LNCAP (cell line): Measurements from ENCODE around the gene EGFLAM.

Experiments
- TF ChIP-seq, protein P1 (sequence below): fragments of 450-650 bp; IDR thresholded peaks from 2 replicates; pipeline ENCODE4 v1.5.1; 2017; ENCODE audit warnings: mild to moderate bottlenecking

Gene EGFLAM

DNA sequence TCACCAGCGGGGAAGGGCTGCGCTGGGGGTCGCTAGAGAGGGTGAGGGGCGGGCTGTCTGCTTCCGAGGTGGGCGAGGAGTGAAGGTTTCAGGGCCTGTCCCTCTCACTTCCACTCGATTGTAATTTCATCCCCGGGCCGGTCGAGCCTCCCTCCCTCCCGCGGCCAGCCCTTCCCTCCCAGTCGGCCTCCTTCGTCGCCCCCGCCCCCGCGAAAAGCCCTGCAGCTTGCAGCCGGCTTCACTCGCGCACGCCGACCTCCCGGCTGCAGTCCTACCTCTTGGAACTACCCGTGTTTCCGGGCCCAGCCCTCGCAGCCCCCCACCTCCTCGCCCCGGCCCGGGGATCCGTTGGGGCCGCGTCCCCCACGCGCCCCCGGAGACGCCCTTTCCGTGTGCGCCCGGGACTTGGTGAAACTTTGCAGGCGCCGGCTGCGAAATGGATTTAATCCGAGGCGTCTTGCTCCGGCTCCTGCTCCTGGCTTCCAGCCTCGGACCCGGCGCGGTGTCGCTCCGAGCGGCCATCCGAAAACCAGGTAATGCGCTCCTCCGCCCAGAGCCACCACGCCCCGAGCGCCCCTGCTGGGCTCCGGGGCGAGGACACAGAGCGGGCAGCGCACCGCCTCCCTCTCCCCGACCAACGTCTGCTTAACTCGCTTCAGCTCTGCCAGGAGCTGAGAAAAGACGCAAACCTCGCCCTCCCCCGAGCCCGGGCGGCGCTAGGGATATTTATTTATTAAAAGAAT lies at the start of gene EGFLAM:
Gene EGFLAM (plus strand): TSS at position 241 of the 743 bp plus-strand sequence. CDS start 196 bp downstream, at position 437.
- TF ChIP-seq, protein P1, sequence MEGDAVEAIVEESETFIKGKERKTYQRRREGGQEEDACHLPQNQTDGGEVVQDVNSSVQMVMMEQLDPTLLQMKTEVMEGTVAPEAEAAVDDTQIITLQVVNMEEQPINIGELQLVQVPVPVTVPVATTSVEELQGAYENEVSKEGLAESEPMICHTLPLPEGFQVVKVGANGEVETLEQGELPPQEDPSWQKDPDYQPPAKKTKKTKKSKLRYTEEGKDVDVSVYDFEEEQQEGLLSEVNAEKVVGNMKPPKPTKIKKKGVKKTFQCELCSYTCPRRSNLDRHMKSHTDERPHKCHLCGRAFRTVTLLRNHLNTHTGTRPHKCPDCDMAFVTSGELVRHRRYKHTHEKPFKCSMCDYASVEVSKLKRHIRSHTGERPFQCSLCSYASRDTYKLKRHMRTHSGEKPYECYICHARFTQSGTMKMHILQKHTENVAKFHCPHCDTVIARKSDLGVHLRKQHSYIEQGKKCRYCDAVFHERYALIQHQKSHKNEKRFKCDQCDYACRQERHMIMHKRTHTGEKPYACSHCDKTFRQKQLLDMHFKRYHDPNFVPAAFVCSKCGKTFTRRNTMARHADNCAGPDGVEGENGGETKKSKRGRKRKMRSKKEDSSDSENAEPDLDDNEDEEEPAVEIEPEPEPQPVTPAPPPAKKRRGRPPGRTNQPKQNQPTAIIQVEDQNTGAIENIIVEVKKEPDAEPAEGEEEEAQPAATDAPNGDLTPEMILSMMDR, result peak; percentile 43

GRCh38 chr5:38208782-38209378 lies 49.5 kb upstream of the EGFLAM start:
- TF ChIP-seq, protein P1, result peak; percentile 67

DNA sequence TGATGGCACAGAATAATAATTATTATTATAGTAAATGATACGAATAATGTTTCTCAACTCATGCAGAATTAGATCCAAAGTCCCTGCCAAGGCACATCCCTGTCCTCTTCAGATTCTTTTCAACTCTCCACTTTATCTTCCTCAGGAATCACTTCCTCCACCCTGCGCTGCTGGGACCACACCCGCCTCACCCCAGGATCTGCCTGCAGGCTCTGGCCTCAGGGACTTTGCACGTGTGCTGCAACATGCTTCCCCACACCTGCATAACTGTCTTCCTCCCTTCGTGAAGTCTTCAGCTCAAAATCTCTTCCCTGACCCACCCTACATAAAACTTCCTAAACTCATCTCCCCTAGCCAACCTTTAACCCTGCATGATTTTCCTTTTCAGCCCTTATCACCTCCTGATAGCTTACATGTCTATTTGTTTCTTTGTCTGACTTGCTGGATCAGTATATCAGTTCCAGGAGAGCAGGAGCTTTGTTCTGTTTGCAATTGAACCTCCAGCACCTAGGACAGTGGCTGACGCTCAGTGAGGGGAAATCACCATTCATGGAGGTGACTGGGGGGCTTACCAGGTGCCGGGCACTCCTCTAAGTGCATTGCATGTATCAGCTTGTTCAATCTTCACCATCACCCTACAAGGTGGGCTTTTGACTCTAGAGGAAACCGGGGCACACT lies 47.5 kb upstream of the EGFLAM start:
- TF ChIP-seq, protein P1, result no peak

- TF ChIP-seq, protein P1, result no peak
Observed at GRCh38 chr5:38211354-38211710, 47.0 kb upstream of the EGFLAM start.

- TF ChIP-seq, protein P1, result no peak
Observed at GRCh38 chr5:38212307-38212706, 46.1 kb upstream of the EGFLAM start.

DNA sequence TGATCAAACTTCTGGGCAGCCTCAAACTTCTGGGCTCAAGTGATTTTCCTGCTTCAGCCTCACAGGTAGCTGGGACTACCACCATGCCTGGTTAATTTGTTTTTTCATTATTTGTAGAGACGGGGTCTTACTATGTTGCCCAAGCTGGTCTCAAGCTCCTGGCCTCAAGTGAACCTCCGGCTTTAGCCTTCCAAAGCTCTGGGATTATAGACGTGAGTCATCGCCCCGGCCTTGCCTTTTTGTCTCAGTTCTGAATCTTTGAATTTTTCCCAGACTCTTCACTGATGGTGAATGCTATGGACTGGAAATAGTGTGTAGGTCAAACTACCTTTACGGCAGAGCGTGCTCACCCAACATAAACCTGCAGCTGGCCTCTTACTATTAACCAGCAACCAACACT lies 32.3 kb upstream of the EGFLAM start:
- TF ChIP-seq, protein P1, result no peak

- TF ChIP-seq, protein P1, result no peak
Observed at GRCh38 chr5:38228914-38229313, 29.4 kb upstream of the EGFLAM start.
